Stimulated activated memory B cell treated with anti-CD40 and anti-IgM and Interleukin-4, amounts not matched to agents 10 μg/mL and 1 μg/mL and 100 μg/mL, for 72 hours (primary cell): Measurements from ENCODE around the gene NCCRP1.

Experiments used
- ATAC-seq: fragments of 150-1000 bp; cut with Tn5 transposase; 2 replicates; pipeline ENCODE4 v1.10.0; 2021
- H3K27ac Mint-ChIP-seq: one replicate; pipeline ENCODE4 v1.8.0; 2022; ENCODE audit warnings: mild to moderate bottlenecking, mixed read lengths
- H3K27me3 Mint-ChIP-seq: one replicate; pipeline ENCODE4 v1.8.0; 2022; ENCODE audit warnings: mixed read lengths
- H3K36me3 Mint-ChIP-seq: one replicate; pipeline ENCODE4 v1.8.0; 2022; ENCODE audit warnings: mixed read lengths
- H3K4me1 Mint-ChIP-seq: one replicate; pipeline ENCODE4 v1.8.0; 2022; ENCODE audit warnings: mixed read lengths
- H3K4me3 Mint-ChIP-seq: one replicate; pipeline ENCODE4 v1.8.0; 2022; ENCODE audit warnings: mild to moderate bottlenecking, moderate library complexity, mixed read lengths
- H3K9me3 Mint-ChIP-seq: one replicate; pipeline ENCODE4 v1.8.0; 2022; ENCODE audit warnings: mixed read lengths

The NCCRP1 gene

DNA sequence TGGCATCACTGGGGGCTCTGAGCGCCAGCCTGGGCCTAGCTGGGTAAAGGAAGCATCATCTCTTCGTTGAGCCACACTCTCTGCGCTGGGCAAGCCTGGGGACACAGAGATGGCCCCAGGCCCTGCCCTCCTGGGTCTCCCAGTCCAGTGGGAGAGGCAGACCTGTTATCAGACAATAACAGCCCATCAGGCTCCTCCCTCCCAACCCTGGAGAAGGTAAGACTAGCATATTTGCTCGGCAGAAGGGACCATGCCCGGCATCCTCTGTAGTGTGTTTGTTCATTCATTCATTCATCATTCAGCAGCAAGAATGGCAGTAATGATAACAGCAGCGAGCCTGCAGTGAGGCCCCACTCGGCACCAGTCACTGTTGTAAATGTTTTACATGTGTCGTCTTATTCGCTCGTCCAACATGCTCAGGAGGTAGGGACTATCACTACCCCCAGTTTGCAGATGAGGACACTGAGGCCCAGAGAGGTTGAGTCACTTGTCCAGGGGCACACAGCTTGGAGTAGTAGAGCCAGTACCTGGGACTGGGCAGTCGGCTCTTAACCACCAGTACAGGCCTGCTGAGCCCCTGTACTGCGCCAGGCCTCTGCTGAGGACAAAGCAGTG is 38.0 kb upstream of the NCCRP1 start:
- no peak for ATAC-seq
- no peak overlapping the region for H3K27ac Mint-ChIP-seq
- no peak overlapping the region for H3K4me3 Mint-ChIP-seq
- peaks cover 10% of the 10 kb centered on the region for H3K36me3 Mint-ChIP-seq
- no peaks in the 10 kb centered on the region for H3K27me3 Mint-ChIP-seq
- H3K9me3 Mint-ChIP-seq = no peaks in the 10 kb centered on the region
- H3K4me1 Mint-ChIP-seq = peaks cover 42% of the 10 kb centered on the region

DNA sequence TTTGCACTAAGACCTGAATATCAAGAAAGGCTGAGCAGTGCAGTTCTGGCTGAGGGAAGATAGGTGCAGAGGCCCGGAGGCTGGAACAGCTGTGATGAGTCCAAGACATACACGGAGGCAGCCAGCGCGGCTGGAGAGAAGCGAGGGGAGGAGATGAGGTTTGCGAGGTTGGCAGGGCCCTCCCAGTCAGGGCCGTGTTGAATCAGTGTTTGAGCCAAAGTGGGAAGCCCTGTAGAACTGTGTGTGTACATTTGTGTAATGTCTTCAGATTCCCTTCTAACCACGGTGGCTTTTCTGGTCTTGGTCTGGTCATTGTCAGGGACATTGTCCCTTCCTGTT is 36.3 kb upstream of the NCCRP1 start:
- Mint-ChIP-seq H3K27me3 (no peaks in the 10 kb centered on the region), H3K27ac (no peak overlapping the region), H3K9me3 (no peaks in the 10 kb centered on the region), H3K4me1 (peaks cover 40% of the 10 kb centered on the region), H3K36me3 (peaks cover 5% of the 10 kb centered on the region), H3K4me3 (no peak overlapping the region)
- ATAC-seq = no peak

DNA sequence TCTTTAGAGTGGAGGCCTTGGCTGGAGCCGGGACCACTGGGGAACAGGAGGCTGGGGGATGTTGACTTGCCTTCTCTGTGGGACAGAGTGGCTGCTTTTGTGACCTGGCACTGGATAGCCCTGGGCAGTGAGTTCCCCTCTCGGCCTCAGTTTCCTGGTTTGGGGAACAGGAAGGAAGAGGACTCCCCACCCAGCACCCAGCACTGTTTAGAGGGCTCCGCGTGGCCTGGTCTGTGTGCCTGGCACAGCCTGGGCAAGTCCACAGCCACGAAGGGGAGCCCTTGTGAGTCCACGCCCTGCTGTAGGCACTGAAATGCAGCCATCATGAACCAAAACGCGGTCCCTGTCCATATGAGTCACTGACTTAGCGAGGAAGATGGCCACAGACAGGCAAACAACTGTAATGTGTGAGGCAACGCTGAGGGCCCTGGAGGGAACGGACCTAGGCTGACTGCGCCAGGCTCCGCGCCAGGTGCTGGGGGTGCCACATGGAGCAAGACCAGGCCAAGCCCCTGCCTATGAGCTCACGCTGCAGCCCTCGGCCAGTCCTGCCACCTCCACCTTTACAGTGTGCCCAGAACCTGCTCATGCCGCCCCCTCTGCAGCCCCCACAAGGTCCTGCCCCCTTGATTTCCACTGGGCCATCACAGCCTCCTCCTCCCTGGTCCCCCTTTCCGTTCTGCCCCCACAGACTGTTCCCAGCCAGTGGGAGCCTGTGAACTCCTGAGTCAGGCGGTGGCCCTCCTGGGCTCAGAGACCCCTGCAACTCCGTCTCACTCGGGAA is 35.7 kb upstream of the NCCRP1 start:
- H3K4me1 Mint-ChIP-seq = peaks cover 40% of the 10 kb centered on the region
- peaks cover 5% of the 10 kb centered on the region for H3K36me3 Mint-ChIP-seq
- no peak for ATAC-seq
- no peak overlapping the region for H3K4me3 Mint-ChIP-seq
- H3K9me3 Mint-ChIP-seq = no peaks in the 10 kb centered on the region
- no peak overlapping the region for H3K27ac Mint-ChIP-seq
- H3K27me3 Mint-ChIP-seq = no peaks in the 10 kb centered on the region

DNA sequence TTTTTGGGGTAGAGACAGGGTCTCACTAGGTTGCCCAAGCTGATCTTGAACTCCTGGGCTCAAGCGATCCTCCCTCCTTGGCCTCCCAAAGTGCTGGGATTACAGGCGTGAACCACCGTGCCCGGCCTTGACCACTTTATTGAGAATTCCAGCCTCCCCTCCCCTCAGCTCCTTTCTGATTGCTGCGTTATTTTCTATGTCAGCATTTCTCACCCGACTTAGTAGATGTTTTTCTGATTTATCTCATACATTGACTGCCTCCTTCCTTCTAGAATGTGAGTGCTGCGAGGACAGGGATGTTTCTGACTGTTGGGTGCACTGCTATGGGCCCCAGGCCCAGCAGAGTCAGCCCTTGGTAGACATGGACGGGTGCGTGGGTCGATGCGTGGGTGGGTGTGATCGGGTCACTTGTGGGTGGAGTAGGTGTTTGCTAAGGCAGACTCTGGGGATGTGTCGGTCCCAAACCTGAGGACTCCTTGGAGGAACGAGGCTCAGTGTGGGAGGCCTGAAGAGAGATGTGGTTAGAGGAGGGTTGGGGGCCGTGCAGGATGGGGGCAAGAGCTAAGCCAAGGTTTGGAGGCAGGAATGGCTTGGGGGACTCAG is 34.2 kb upstream of the NCCRP1 start:
- no peak overlapping the region for H3K27ac Mint-ChIP-seq
- H3K9me3 Mint-ChIP-seq = no peaks in the 10 kb centered on the region
- peaks cover 36% of the 10 kb centered on the region for H3K4me1 Mint-ChIP-seq
- H3K4me3 Mint-ChIP-seq = no peak overlapping the region
- no peaks in the 10 kb centered on the region for H3K27me3 Mint-ChIP-seq
- no peak for ATAC-seq
- H3K36me3 Mint-ChIP-seq = peaks cover 5% of the 10 kb centered on the region

DNA sequence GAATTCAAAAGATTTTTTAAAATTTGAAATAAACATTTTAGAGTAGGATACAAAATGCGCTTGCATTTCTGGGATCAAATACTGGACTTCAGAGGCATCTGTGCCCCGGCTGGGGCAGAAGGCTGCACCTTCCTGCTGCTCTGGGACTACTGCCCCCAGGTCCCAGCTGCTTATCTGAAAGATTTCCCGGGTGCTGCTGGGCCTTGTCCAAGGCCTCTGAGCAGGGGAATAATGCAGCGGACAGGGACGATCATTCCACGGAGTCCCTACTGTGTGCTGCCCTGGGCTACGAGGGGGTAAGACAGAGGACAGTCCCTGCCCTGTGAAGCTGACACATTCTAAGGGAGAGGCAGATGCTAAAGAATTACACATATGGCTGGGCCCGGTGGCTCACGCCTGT is 33.1 kb upstream of the NCCRP1 start:
- Mint-ChIP-seq H3K27me3 (no peaks in the 10 kb centered on the region), H3K4me3 (no peak overlapping the region), H3K9me3 (no peaks in the 10 kb centered on the region), H3K27ac (no peak overlapping the region), H3K36me3 (peaks cover 6% of the 10 kb centered on the region), H3K4me1 (peaks cover 30% of the 10 kb centered on the region)
- ATAC-seq = no peak

DNA sequence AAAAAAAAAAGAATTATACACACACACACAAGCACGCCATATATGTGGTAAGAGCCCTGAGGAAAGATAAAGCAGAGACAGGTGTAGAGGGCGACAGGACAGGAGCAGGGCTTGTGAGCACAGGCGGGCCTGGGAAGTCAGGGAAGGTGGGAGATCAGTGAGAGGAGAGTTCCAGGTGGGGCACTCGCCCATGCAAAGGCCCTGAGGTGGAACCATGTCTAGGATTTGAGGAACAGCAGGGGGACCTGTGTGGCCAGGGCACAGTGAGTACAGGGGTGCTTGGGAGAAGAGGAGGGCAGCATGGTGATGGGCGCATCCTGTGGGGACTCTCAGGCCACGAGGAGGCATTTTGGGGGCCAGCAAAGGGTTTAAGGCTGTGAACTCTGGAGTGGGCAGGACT is 32.5 kb upstream of the NCCRP1 start:
- Mint-ChIP-seq H3K4me1 (peaks cover 24% of the 10 kb centered on the region), H3K27ac (no peak overlapping the region), H3K4me3 (no peak overlapping the region), H3K36me3 (peaks cover 8% of the 10 kb centered on the region), H3K27me3 (no peaks in the 10 kb centered on the region), H3K9me3 (no peaks in the 10 kb centered on the region)
- ATAC-seq = no peak

DNA sequence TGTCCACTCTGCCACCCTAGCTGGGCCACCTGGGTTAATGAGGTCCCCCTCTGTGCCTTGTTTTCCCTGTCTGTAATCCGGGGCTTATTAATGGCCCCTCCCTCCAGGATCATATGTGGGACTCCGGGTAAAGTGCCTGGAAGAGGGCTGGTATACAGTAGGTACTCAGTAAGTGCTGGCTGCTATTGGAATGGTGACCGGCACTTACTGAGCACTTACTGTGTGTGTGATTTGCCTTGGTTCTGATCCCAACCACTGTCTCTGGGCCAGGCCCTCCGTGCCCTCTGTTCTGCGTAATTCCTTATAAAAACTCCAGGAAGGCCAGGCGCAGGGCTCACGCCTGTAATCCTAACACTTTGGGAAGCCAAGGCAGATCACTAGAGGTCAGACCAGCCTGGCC is 30.9 kb upstream of the NCCRP1 start:
- H3K27ac Mint-ChIP-seq = no peak overlapping the region
- H3K9me3 Mint-ChIP-seq = no peaks in the 10 kb centered on the region

DNA sequence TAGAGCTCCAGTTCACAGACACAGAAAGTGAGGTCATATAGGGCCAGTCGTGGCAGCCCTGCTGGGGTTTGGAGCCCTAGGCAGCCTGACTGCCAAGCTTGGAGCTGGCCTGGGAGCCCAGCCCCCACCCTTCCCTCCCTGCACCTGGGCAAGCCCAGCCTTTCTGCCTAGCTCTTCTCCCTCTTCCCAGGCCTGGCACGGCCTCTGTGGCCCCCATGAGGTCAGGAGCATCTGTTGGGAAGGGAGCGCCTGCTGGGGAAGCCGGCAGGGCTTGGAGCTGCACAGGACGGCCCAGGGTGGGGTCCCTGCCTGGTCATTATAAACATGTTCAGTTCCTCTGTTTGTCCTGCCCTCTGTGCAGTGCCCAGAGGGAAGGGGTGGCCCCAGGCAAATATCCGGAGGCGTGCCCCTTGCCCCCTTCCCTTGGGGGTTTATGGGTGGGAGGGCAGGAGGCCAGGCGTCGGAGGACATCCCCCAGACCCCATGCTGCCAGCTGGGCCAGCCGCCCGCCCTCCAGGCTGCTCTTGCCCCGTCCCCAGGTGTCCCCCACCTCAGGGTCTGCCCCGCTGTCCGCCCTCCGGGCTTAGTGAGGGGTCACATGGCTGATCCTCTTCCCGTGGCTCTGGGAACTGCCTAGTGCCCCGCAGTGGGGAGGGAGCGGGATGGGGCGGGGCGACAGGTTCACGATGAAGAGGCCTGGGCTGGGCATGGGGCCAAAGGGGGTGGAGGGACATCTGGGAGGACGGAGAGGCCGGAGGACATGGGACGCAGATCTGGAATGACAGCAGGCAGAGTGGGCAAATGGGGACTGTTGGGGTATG is 30.0 kb upstream of the NCCRP1 start:
- H3K4me1 Mint-ChIP-seq = peaks cover 15% of the 10 kb centered on the region
- H3K27ac Mint-ChIP-seq = no peak overlapping the region
- peaks cover 13% of the 10 kb centered on the region for H3K36me3 Mint-ChIP-seq
- no peak for ATAC-seq
- H3K9me3 Mint-ChIP-seq = no peaks in the 10 kb centered on the region
- H3K4me3 Mint-ChIP-seq = no peak overlapping the region
- H3K27me3 Mint-ChIP-seq = no peaks in the 10 kb centered on the region

More for the DNA sequence above, 30.9 kb upstream of the NCCRP1 start:
- Mint-ChIP-seq H3K4me3 (no peak overlapping the region), H3K4me1 (peaks cover 20% of the 10 kb centered on the region), H3K36me3 (peaks cover 13% of the 10 kb centered on the region), H3K27me3 (no peaks in the 10 kb centered on the region)
- no peak for ATAC-seq

DNA sequence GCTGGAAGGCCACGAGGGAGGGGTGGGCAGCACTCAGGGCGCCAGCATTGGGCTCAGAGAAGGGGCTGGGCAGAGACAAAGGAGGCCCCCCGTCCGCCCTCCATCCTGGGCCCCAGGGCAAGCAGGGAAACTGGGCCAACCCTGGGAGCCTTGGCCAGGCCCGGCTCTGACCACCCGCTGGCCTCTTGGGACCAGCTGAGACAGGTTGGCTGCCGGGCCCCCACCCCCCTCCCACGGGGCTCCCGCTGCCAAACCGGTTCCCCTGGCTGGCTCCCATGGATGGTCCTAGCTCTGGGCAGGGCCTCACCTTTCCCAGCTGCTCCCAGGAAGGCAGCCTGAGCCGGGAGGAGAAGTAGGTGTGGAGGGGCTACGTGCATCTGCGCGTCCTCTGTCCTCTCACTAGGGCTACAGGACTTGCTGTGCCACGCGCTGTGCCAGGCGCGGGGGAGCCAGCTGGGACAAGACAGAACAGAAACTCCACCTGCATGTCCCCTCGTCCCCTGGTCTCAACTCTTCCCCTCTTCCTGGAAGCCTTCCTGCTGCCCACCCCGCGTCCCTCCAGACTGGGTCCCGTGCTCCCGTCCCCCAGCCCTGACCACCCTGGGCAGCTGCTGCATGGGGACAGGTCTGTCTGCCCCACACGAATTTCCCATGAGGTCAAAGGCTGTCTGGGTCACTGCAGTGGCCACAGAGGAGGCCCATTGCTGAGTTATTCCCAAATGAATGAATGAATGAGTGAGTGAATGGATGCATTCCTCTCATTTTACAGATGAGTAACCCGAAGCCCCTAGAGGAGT is 29.1 kb upstream of the NCCRP1 start:
- Mint-ChIP-seq H3K27me3 (no peaks in the 10 kb centered on the region), H3K9me3 (no peaks in the 10 kb centered on the region), H3K27ac (no peak overlapping the region), H3K4me1 (peaks cover 9% of the 10 kb centered on the region), H3K4me3 (no peak overlapping the region), H3K36me3 (peaks cover 18% of the 10 kb centered on the region)
- no peak for ATAC-seq

DNA sequence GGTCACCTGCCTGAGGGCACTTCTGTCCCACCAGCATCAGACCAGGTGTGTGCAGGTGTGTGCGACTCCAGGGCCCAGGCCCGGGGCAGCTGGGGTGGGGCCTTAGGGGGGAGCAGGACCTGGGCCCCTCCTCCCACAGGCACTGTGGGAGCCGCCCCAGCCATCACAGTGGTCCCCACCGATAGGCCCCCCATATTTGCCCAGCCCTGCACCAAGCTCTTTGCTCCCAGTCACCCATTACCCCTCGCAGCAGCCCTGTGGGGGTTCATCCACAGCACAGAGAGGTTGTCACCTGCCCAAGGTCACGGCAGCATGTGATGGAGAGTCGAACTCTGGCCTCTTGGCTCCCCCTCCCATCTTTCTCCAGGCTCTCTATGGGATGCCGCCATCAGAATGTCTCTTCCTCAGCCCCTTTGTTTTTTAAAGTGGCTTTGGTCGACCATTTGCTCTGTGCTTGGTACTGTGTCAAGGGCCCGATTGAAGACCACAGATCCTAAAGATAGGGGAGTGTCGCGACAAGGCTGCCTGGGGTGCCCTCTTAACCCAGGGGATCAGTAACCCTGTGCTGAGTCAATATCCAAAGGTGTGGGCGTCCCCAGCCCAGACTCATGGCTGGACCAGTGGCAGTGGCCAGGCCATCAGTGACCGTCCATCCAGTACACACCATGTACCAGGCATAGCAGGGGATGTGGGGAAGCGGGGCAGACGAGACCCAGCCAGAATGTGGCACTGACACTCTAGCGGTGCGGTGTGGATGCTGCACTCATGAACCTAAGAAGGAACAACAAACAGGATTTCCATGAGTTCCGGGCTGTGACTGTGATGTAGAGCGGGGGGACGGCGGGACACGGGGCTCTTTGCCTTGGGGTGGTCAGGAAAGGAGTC is 28.3 kb upstream of the NCCRP1 start:
- ATAC-seq = no peak
- Mint-ChIP-seq H3K27ac (no peak overlapping the region), H3K27me3 (no peaks in the 10 kb centered on the region), H3K4me3 (no peak overlapping the region), H3K36me3 (peaks cover 21% of the 10 kb centered on the region), H3K9me3 (no peaks in the 10 kb centered on the region), H3K4me1 (peaks cover 4% of the 10 kb centered on the region)

DNA sequence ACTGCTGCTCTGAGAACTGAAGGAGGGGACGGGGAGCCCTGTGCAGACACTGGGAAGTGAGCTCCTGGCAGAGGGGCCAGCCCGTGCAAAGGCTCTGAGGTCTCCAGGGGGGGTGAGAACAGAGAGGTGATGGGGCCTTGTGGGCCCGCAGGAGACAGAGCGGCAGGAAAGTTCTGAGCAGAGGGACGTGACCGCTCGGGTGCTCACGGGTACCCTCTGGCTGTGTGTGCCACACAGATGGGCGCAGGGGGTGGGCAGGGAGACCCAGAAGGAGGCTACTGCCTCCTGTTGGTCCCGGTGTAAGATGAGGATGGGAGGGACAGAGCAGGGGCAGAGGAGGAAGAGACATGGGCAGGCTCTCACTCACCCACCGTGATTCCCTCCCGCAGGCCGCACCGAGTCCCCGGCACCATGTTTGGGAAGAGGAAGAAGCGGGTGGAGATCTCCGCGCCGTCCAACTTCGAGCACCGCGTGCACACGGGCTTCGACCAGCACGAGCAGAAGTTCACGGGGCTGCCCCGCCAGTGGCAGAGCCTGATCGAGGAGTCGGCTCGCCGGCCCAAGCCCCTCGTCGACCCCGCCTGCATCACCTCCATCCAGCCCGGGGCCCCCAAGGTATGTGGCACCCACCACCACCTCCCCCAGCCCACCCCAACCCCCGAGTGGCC is 27.5 kb upstream of the NCCRP1 start:
- no peaks in the 10 kb centered on the region for H3K27me3 Mint-ChIP-seq
- H3K4me3 Mint-ChIP-seq = no peak overlapping the region
- no peak for ATAC-seq
- no peaks in the 10 kb centered on the region for H3K9me3 Mint-ChIP-seq
- H3K27ac Mint-ChIP-seq = no peak overlapping the region
- peaks cover 4% of the 10 kb centered on the region for H3K4me1 Mint-ChIP-seq
- H3K36me3 Mint-ChIP-seq = peaks cover 26% of the 10 kb centered on the region

DNA sequence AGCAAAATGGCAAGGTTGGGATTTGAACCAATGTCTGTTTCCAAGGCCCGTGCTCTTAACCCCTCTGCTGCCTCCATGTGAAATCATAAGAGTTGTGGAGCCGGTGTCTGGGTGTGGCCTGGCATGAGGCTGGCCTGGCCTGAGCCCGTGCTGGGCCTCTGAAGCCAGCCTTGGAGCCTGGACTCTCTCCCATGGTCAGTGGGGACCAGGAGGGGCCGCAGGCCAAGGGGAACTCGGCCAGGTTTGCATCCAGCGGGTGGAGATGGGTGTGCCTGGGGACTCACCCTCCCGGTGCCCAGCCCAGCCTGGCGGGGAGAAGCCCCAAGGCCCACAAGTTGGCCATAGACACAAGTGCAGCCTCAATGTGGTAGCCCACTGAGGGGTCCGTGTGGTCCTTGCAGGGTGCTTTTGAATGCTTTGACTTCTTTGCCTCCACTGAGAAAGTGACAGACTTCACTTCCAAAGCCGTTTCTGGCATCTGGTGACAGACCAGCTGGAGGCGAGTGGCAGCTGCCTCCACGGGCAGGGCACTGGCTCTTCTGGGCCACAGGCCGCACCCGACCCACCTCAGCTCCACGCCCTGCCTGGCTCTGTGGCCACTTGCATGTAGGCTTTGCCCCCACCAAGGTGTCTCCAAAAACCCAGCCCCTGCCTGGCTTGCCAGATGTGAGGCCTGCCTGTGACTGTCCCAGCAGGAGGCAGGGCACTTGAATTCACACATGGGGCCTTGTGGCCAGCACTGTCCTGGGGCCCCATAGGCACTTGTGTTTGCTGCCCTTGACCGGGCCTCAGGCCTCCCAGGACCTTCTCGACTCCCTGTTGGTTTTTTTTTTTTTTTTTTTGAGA is 26.2 kb upstream of the NCCRP1 start:
- H3K4me1 Mint-ChIP-seq = no peaks in the 10 kb centered on the region
- H3K27me3 Mint-ChIP-seq = no peaks in the 10 kb centered on the region
- H3K9me3 Mint-ChIP-seq = no peaks in the 10 kb centered on the region
- peaks cover 32% of the 10 kb centered on the region for H3K36me3 Mint-ChIP-seq
- no peak overlapping the region for H3K4me3 Mint-ChIP-seq
- no peak overlapping the region for H3K27ac Mint-ChIP-seq
- ATAC-seq = no peak
